Measurements from ENCODE around the gene KRT5. TPM values are rescaled to one million over a fixed set of nuclear protein-coding genes. Genes with fewer than 3 reads are reported as not detected.

The KRT5 gene
- total and polyA plus RNA-seq, 2 donors (not counting 3 experiments of a cell fraction or from before 2014, with no cell fraction given), result 0.32 to 0.86 TPM

- ChIA-PET POLR2A (no interaction called here), CTCF (interaction anchor here (0.7 to 1.4 kb wide), 2 partner anchors 12 to 352 kb away, joined by 3 read pairs; no protein-coding TSS in a partner anchor)
- intact Hi-C loops (cut with micrococcal nuclease), result no loop called here
- Histone ChIP-seq H3K4me3 (replicated peaks in 1 of 3; ENCODE audit: insufficient read depth in 1 of 3, low read depth in 1 of 3, low read length in 3 of 3) (no peak overlapping the region), H2AFZ (ENCODE audit: low read depth, low read length) (no peak overlapping the region), H4K20me1 (replicated peaks; ENCODE audit: control insufficient read depth, extremely low read depth, insufficient read depth, low read length) (no peaks in the 10 kb centered on the region), H3K27ac (ENCODE audit: insufficient read depth, low read depth, low read length) (no peak overlapping the region), H3K4me2 (ENCODE audit: insufficient read depth, low read length) (no peak overlapping the region), H3K9ac (replicated peaks; ENCODE audit: extremely low read depth, insufficient read depth, low read length) (no peak overlapping the region), H3K27me3 (ENCODE audit: control insufficient read depth in 2 of 2, insufficient read depth in 2 of 2, low read length in 2 of 2) (no peaks in the 10 kb centered on the region), H3K79me2 (ENCODE audit: control insufficient read depth, insufficient read depth, low read length) (no peaks in the 10 kb centered on the region), H3K9me1 (replicated peaks; ENCODE audit: control insufficient read depth, extremely low read depth, insufficient read depth, low read length) (no peaks in the 10 kb centered on the region), H3K4me1 (ENCODE audit: control insufficient read depth, extremely low read depth, insufficient read depth, low read length) (no peaks in the 10 kb centered on the region), H3K36me3 (ENCODE audit: control insufficient read depth in 2 of 2, extremely low read depth in 1 of 2, insufficient read depth in 2 of 2, low read length in 2 of 2) (no peaks in the 10 kb centered on the region), H3K9me3 (replicated peaks; ENCODE audit: control insufficient read depth, insufficient read depth, low read length) (no peaks in the 10 kb centered on the region)
- no TSS peak for BruUV-seq (replicated peaks)
- FAIRE-seq, result no peak
- dilution Hi-C loops (cut with MboI; ENCODE audit: extremely low pct_ligation_motif_present, low sequenced_read_pairs), result no loop called here
- TF ChIP-seq POLR2A (IDR thresholded peaks at IDR 0.05; ENCODE audit: low read depth, low read length) (no peak), MYC (IDR thresholded peaks at IDR 0.05; ENCODE audit: low read depth, low read length) (no peak), CTCF (IDR thresholded peaks at IDR 0.05; ENCODE audit: extremely low read depth in 1 of 2, insufficient read depth in 1 of 2, low read depth in 1 of 2, low read length in 2 of 2) (no peak), EZH2 (IDR thresholded peaks at IDR 0.05; ENCODE audit: borderline replicate concordance, low read depth, low read length, severe bottlenecking) (no peak)
- no peak for DNase-seq (ENCODE audit: low read depth, low spot score)
Observed at GRCh38 chr12:52513736-52514135, 6.5 kb downstream of the KRT5 start.

- no peaks in the 10 kb centered on the region for H3K9me1 ChIP-seq (replicated peaks; ENCODE audit: control insufficient read depth, extremely low read depth, insufficient read depth, low read length)
- FAIRE-seq, result no peak
- TF ChIP-seq MAX (IDR thresholded peaks at IDR 0.05; ENCODE audit: insufficient read depth, insufficient read length) (no peak), MYC (IDR thresholded peaks at IDR 0.05; ENCODE audit: low read depth, low read length) (no peak), JUN (IDR thresholded peaks at IDR 0.05; ENCODE audit: borderline replicate concordance, insufficient read depth, insufficient read length, low read depth) (no peak), GATA2 (IDR thresholded peaks at IDR 0.05; ENCODE audit: insufficient read depth, insufficient read length, low read depth, low read length) (no peak), POLR2A (IDR thresholded peaks at IDR 0.05; ENCODE audit: low read depth, low read length) (no peak), FOS (IDR thresholded peaks at IDR 0.05; ENCODE audit: borderline replicate concordance, insufficient read depth, low read length) (no peak), POLR2AphosphoS5 (IDR thresholded peaks at IDR 0.05; ENCODE audit: insufficient read depth, low read depth, low read length) (no peak), CTCF (IDR thresholded peaks at IDR 0.05; ENCODE audit: extremely low read depth in 1 of 2, insufficient read depth in 1 of 2, low read depth in 1 of 2, low read length in 2 of 2) (no peak), EZH2 (IDR thresholded peaks at IDR 0.05; ENCODE audit: borderline replicate concordance, low read depth, low read length, severe bottlenecking) (no peak)
- no peak overlapping the region for H3K9ac ChIP-seq (replicated peaks; ENCODE audit: extremely low read depth, insufficient read depth, low read length)
- peaks cover 3 to 25% of the 10 kb centered on the region in 2 experiments for H3K27me3 ChIP-seq (ENCODE audit: control insufficient read depth in 2 of 2, insufficient read depth in 2 of 2, low read length in 2 of 2)
- H3K4me3 ChIP-seq (replicated peaks in 1 of 3; ENCODE audit: insufficient read depth in 1 of 3, low read depth in 1 of 3, low read length in 3 of 3), result no peak overlapping the region
- H4K20me1 ChIP-seq (replicated peaks; ENCODE audit: control insufficient read depth, extremely low read depth, insufficient read depth, low read length), result no peaks in the 10 kb centered on the region
- no TSS peak for BruUV-seq (replicated peaks)
- ChIA-PET POLR2A (no interaction called here), CTCF (interaction anchor here (0.9 to 2.4 kb wide), 4 partner anchors 8 to 351 kb away, joined by 3 to 7 read pairs (median 4); no protein-coding TSS in a partner anchor)
- H2AFZ ChIP-seq (ENCODE audit: low read depth, low read length), result no peak overlapping the region
- no peaks in the 10 kb centered on the region for H3K9me3 ChIP-seq (replicated peaks; ENCODE audit: control insufficient read depth, insufficient read depth, low read length)
- no peaks in the 10 kb centered on the region for H3K36me3 ChIP-seq (ENCODE audit: control insufficient read depth in 2 of 2, extremely low read depth in 1 of 2, insufficient read depth in 2 of 2, low read length in 2 of 2)
- H3K27ac ChIP-seq (ENCODE audit: insufficient read depth, low read depth, low read length), result no peak overlapping the region
- H3K4me1 ChIP-seq (ENCODE audit: control insufficient read depth, extremely low read depth, insufficient read depth, low read length), result no peaks in the 10 kb centered on the region
- intact Hi-C loops (cut with micrococcal nuclease) (no loop called here), dilution Hi-C loops (cut with MboI; ENCODE audit: extremely low pct_ligation_motif_present, low sequenced_read_pairs) (no loop called here)
- no peak overlapping the region for H3K4me2 ChIP-seq (ENCODE audit: insufficient read depth, low read length)
- no peaks in the 10 kb centered on the region for H3K79me2 ChIP-seq (ENCODE audit: control insufficient read depth, insufficient read depth, low read length)
- no peak for DNase-seq (ENCODE audit: low read depth, low spot score)
Observed at GRCh38 chr12:52508211-52508610, 12.0 kb downstream of the KRT5 start.
